ENCODE measurements around the gene EXOSC5. TPM values are rescaled to one million over a fixed set of nuclear protein-coding genes. Genes with fewer than 3 reads are reported as not detected.
A peak's percentile ranks its signal among the peaks of the same experiment; 100 is the strongest.

Gene EXOSC5
- total and polyA plus RNA-seq, 2 of the 13 experiments (the other 11 are each of a cell fraction or from before 2014, with no cell fraction given): 24.1 to 26.5 TPM

GRCh38 chr19:41426952-41427646 is 29.9 kb upstream of the EXOSC5 start, which contains the start of gene B3GNT8 (continued):
- TF ChIP-seq KDM2A (CRISPR knock-in tag; IDR thresholded peaks at IDR 0.05; ENCODE audit: borderline replicate concordance, low read depth) (peak; percentile 84), ZNF331 (CRISPR knock-in tag; IDR thresholded peaks at IDR 0.05) (peak; percentile 83; the same call in 1 of the 2 replicates), NR2C2 (CRISPR knock-in tag; IDR thresholded peaks at IDR 0.05; ENCODE audit: borderline replicate concordance) (no peak), ZNF569 (CRISPR knock-in tag; IDR thresholded peaks at IDR 0.05; ENCODE audit: borderline replicate concordance) (no peak), ZNF430 (CRISPR knock-in tag; IDR thresholded peaks at IDR 0.05) (peak; percentile 84; the same call in 1 of the 2 replicates), FOSL2 (CRISPR knock-in tag; IDR thresholded peaks at IDR 0.05) (peak; percentile 30; the same call in 1 of the 2 replicates), KAT8 (CRISPR knock-in tag; IDR thresholded peaks at IDR 0.05) (0 out of 2 replicates have a peak, but pooled peaks have one; percentile 33), ZNF34 (CRISPR knock-in tag; IDR thresholded peaks at IDR 0.05; ENCODE audit: borderline replicate concordance) (no peak), ATF2 (CRISPR knock-in tag; IDR thresholded peaks at IDR 0.05) (no peak), SALL1 (CRISPR knock-in tag; IDR thresholded peaks at IDR 0.05) (no peak)

- H4K20me1 ChIP-seq (ENCODE audit: insufficient read depth, low read length): no peaks in the 10 kb centered on the region
- no peaks in the 10 kb centered on the region for H3K79me2 ChIP-seq (ENCODE audit: insufficient read depth, low read length)
- H2AFZ ChIP-seq (ENCODE audit: low read length): no peak overlapping the region
- intact Hi-C loops (cut with micrococcal nuclease; ENCODE audit: unreplicated experiment): no loop called here
- ATAC-seq (peak; percentile 12), DNase-seq (ENCODE audit: low spot score) (no peak), FAIRE-seq (no peak)
- H3K9ac ChIP-seq (ENCODE audit: insufficient read depth, low read depth, low read length): peak overlapping the region; percentile 80
- H3K4me3 ChIP-seq (replicated peaks in 1 of 3; ENCODE audit: insufficient read depth in 1 of 3, low read depth in 2 of 3, low read length in 3 of 3): peak overlapping the region in 2 of 3 experiments; percentile 62 to 76; a peak in 3 of 6 replicates
- H3K9me3 ChIP-seq (ENCODE audit: low read length): no peaks in the 10 kb centered on the region
- in situ Hi-C loops (cut with HindIII; ENCODE audit: extremely low pct_ligation_motif_present, low pct_unique_long_range_greater_than_20kb): no loop called here
- H3K4me2 ChIP-seq (ENCODE audit: low read depth, low read length): peak overlapping the region; percentile 90
- CTCF ChIA-PET (ENCODE audit: low intra/inter-chr PET ratio, low total read pairs): no interaction called here
- BruUV-seq (replicated peaks): no TSS peak
- peaks cover 44% of the 10 kb centered on the region for H3K4me1 ChIP-seq (ENCODE audit: insufficient read depth, low read length)
- WGBS (ENCODE audit: low lambda C conversion rate): 89% methylated on average over 19 of the region's 36 CpGs
- no peaks in the 10 kb centered on the region for H3K27me3 ChIP-seq (ENCODE audit: control insufficient read depth in 1 of 2, insufficient read depth in 2 of 2, low read length in 2 of 2)
- POLR2A ChIA-PET: interaction anchor here (0.9 to 3.7 kb wide), 9 partner anchors 9 to 164 kb away, joined by 3 to 55 read pairs (median 4); partner anchors contain the start of genes B9D2 and DMAC2
- peaks cover 11 to 12% of the 10 kb centered on the region in 2 experiments; a peak in 3 of 5 replicates for H3K36me3 ChIP-seq (replicated peaks in 1 of 2; ENCODE audit: control insufficient read depth in 1 of 2, insufficient read depth in 2 of 2, low read length in 2 of 2)
- H3K27ac ChIP-seq (ENCODE audit: extremely low read length, insufficient read depth, low read length): no peak overlapping the region
- TF ChIP-seq ZNF788 (CRISPR knock-in tag; IDR thresholded peaks at IDR 0.05; ENCODE audit: borderline replicate concordance) (no peak), ZNF670 (CRISPR knock-in tag; IDR thresholded peaks at IDR 0.05; ENCODE audit: borderline replicate concordance) (no peak), ZNF546 (CRISPR knock-in tag; conservative IDR thresholded peaks at IDR 0.05) (no peak), HCFC1 (IDR thresholded peaks at IDR 0.05; ENCODE audit: low read depth, low read length) (no peak), ATF7-NPFF (CRISPR knock-in tag; IDR thresholded peaks at IDR 0.05; ENCODE audit: low read depth) (no peak), THRA (CRISPR knock-in tag; IDR thresholded peaks at IDR 0.05; ENCODE audit: borderline replicate concordance) (no peak)
Measured at GRCh38 chr19:41426116-41426841, 29.1 kb upstream of the EXOSC5 start.
